SHP77 (cell line): ENCODE measurements around the gene CD200.
"Not testable (repeated sequence)": the region's sequence is repeated elsewhere in the genome, so short reads cannot be mapped to it uniquely, and the experiment has no call there.

Experiments
- DNase-seq, 2 experiments: peaks; one replicate each; lab custom pipeline; 2025; lab: John Stamatoyannopoulos, UW

Gene CD200

DNA sequence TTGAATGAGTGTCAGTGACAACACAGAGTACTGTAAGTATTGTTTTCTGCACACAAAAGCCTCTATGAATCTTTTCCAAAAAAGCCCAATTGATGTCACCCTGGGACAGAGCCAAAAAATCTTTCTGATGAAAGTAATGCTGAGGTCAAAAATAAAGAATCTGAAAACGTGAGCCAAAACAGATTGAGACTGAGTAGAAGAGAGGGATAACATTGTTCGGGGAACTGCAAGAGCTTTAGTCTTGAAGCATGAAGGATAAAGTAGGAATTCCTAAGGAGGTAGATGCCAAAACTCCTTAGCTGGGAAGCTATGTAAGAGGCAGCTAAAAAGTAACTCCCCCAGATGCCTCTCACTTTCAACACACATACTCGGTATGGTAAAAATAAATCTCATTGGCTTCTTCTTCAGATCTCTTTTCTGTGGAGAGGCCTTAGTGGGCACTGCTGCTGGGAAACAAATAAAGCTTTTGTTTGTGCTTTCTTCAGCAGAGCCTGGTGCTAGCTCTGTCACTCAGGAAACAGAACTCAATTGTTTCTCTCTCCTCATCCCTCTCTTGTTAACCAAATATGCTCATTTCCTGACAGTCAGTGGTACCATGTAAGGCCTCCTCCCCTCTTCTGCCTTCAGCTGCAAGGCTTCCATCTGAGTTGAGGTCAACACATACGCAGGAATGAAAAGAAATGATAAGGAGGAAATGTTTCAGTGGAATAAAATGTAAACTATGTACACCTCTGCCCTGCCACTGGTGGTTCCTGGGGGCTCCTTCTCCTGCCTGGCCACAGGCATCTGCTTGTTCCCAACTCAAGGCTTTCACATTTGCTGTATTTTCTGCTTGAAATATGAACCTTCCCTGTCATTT is 58.1 kb downstream of the CD200 start:
- DNase-seq, result no peak

DNA sequence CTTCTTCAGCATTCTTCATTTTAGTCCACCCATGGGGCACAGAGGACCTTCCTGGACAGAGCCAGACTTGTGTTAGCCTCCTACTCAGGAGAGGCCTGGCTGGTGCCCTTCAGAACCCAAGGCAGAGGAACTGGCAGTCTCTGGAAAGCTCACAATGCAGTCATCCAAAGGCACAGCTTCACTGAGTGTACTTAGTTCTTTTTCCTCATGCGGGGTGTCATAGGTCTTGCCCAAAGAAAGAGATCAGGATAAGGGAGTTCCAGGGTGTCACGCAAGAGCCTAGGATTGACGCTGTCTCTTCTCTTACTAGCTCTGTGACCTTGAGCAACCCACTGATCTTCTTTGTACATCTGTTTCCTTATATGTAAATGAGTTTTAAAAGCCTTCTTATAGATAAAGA is 58.7 kb downstream of the CD200 start:
- DNase-seq, result no peak

DNA sequence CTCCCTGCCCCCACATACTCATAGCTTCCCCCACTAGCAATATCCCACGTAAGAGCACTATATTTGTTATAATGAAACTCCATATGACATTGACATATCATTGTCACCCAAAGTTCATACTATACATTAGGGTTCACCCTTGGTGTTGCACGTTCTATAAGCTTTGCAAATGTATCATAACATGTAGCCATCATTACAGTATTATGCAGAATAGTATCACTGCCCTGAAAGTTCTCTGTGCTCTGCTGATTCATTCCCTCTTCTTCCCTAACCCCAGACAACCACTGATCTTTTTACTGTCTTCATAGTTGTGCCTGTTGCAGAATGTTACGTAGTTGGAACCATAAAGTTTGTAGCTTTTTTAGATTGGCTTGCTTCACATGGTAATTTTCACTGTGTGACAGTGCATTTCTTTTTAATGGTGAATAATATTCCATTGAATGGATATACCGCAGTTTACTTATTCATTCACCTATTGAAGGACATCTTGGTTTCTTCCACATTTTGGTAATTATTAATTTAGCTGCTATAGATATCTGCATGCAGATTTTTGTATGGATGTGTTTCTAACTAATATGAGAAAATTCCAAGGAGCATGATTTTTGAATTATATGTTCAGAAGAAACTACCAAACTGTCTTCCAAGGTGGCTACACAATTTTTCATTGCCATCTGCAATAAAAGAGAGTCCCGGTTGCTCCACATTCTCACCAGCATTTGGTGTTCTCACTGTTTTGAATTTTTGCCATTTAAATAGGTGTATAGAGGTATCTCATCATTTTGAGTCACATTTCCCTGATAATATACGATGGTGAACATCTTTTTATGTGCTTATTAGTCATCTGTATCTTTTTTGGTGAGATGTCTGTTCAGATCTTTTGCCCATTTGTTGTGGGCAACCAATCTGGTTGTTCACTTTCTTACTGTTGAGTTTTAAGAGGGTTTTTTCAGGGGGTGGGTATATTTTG is 59.7 kb downstream of the CD200 start:
- DNase-seq, result no peak

DNA sequence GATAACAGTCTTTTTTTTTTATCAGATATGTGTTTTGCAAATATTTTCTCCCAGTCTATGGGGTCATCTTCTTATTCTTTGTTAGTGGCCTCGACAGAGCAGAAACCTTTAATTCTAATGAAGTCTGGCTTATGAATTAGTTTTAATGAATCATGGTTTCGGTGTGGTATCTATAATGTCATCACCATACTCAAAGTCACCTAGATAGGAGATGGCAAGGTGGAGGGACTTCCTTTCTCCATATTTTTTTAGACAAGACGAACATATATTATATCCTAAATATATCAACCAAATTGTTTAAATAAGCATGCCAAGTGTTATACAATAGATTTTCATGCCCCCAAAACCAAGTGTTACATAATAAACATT is 60.4 kb downstream of the CD200 start:
- no peak for DNase-seq

DNA sequence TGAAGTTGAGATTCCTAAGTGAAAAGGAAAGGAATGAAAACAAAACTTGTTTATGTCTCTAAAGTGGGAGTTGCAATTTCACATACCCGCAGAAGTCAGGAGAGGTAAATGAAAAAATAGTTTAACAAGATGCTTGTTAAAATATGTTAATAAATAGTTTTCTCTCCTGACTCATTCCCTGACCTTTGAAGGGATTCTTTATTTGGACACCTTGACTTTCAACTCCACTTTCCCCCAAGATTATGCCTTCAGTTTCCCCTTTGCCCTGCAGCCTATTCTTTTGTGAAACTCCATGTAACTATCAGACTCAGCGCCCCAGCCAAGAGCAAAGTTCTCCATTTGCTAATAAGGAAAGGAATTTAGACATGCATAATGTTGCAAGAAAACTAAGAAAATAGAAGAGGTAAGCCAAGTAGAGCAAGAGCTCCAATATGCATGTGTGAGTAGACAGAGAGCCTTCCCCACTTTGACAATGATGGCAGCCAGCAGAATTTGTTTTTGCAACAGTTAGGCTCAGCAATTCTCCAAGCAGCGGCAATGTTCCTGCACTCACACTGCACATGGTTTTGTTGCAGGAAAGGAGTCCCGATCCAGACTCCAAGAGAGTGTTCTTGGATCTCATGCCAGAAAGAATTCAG is 61.2 kb downstream of the CD200 start:
- no peak for DNase-seq

DNA sequence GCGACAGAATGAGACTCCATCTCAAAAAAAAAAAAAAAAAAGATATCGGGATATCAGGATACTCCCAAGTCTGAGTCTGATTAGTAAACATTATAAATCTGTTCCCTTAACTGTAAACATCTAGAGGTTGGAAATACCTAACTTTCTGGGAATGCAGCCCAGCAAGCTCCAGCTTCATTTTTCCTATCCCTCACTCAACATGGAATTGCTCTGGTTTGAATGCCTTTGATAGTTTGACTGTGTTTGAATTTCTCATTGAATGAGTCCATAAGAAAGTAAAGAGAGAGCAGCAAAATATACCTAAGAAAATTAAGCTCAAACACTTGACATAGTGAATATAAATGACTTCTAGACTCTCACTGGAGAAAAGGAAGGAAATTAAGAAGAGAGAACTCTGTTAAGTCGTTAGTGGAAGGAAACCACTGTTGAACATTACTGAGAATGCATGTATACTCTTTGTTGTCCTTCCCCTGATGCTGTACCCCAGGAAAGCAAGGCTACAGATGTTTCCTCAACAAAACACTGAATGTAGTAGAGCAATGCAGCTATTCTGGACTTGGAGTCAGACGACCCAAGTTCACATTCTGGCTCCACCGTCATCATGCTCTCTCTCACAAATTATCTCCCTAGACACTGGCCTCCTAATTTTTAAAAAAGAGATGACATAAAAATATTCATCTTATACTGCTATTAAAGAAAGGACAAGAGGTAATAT is 62.4 kb downstream of the CD200 start:
- DNase-seq, result no peak

DNA sequence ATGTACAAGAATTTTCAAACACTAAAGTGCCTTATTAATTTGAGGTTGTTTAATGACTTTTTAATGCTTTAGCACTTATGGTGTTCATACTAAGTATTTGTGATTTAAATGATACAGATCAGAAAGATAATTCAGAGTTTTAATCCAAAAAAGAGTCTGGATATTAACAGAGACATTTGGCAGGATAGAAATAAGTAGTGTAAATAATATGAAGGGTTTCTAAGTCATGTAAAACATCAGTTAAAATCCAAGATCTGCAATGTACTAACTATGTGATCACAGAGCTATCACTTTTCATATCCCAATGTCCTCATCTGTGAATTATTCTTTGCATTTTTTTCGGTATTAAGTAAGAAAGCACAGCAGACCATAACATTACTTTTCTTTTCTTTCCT is 62.9 kb downstream of the CD200 start:
- no peak for DNase-seq

DNA sequence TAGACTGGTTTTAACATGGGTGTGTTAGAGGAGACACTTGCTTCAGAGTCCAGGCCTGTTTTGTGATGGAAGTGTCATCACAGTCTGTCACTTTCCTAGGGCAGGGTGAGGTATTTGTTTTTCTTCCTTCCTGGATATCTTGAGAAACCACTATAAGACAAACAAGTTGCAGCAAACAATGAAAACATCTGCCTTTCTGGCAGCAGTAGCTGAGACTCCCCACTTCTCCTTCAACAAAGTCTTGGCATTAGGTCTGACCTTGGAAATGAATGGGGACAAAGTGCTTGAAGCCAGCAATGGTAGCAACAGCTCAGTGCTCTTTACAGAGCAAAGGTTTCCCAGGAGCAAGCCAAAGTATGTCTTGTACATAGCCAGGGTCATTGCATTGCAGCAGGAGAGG is 64.6 kb downstream of the CD200 start:
- no peak for DNase-seq

DNA sequence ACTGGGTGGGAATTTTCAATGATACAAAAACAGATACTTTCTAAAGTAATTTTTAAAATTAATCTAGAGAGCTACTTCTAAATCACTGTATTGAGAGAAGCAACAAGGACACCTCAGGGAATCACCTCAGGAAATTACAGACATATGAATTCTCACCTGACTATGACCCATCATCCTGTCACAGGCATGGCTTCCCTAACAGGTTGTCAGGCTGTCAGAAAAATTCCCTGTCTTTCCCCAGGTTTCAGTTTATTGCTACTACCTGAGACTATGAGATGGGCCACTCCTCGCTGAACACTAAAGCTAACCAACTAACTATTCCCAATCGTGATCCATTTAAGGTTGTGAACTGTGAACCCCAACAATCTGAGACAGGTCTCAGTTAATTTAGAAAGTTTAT is 66.1 kb downstream of the CD200 start:
- no peak for DNase-seq

DNA sequence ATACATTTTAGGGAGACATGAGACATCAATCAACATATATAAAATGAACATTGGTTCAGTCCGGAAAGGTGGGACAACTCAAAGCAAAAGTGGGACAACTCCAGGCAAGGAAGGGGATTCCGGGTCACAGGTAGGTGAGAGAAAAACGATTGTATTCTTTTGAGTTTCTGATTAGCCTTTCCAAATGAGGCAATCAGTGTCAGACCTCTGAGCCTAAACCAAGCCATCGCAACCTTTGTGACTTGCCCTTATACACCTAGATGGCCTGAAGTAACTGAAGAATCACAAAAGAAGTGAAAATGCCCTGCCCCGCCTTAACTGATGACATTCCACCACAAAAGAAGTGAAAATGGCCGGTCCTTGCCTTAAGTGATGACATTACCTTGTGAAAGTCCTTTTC is 66.6 kb downstream of the CD200 start:
- not testable (repeated sequence) for DNase-seq

DNA sequence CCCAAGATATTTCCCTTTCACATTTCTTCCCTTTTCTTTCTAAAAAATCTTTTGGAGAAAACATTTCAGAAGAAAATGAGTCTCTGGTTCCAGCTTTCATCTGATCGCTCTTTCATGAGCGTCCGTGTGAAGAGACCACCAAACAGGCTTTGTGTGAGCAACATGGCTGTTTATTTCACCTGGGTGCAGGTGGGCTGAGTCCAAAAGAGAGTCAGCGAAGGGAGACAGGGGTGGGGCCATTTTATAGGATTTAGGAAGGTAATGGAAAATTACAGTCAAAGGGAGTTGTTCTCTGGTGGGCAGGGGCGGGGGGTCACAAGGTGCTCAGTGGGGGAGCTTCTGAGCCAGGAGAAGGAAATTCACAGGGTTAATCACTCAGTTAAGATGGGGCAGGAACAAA is 67.4 kb downstream of the CD200 start:
- DNase-seq, result not testable (repeated sequence)

DNA sequence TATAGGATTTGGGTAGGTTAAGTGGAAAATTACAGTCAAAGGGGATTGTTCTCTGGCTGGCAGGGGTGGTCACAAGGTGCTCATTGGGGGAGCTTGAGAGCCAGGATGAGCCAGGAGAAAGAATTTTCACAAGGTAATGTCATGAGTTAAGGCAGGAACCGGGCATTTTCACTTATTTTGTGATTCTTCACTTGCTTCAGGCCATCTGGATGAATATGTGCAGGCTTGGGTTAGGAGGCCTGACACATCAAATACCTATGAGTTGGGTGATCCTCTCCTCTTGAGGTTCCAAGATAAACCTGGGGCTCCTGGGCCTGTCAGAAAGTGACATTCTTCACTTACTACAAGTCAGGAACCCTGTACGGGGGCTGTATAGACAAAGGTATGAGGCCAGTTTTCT is 68.7 kb downstream of the CD200 start:
- no peak for DNase-seq

DNA sequence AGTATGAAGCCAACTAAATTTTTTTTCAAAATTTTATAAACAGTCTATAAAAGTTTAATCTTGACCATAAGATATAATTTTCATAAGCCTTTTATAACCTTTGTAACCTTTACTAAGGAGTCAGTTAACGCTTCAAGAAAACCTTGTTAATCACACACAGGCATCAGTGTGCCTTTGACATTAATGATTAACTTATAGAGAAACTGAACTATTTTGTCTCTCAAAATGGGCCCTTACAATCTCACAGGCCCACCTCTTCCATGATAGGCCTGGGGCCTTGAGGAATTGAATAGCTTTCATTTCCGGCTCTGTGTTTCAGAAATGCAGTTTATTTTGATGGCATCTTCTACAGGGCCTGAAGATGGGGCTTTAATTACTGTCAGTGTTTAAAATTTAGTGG is 70.1 kb downstream of the CD200 start:
- no peak for DNase-seq

DNA sequence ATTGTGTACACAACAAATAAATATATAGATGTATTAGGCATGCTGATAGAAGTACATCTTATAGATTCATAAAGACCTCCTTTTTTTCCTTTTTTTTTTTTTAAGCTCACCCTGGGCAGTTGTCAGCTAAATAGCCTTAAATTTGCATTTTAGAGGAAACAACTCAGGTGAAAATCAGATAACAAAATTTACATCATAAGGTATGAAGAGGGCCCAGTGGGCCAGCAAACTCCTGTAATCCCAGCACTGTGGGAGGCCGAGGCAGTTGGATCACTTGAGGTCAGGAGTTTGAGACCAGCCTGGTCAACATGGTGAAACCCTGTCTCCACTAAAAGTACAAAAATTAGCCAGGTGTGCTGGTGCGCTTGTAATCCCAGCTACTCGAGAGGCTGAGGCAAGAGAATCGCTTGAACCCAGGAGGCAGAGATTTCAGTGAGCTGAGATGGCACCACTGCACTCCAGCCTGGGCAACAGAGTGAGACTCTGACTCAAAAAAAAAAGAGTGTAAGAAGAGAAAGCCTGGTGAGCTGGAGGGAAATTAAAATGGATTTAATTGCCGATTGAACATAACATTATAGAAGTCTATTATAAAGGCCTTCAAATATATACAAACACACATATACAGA is 72.1 kb downstream of the CD200 start:
- DNase-seq, result not testable (repeated sequence)

DNA sequence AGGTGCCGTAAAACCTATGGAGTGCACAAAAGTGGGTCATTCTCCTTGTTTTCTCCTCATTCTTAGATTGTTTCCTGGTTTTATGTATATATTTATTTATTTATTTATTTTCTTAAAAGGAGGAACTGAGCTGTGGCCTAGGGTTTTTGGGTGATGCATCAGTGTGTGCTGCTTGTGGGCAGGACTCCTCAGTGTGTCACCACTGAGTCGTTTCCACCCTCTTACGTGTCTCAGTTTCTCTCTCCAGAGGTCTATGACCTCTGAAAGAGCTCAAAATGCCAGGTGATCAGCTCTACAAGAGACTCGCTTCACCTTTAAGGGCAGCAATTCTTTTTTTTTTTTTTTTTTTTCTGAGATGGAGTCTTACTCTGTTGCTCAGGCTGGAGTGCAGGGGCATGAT is 72.9 kb downstream of the CD200 start:
- DNase-seq, result no peak

DNA sequence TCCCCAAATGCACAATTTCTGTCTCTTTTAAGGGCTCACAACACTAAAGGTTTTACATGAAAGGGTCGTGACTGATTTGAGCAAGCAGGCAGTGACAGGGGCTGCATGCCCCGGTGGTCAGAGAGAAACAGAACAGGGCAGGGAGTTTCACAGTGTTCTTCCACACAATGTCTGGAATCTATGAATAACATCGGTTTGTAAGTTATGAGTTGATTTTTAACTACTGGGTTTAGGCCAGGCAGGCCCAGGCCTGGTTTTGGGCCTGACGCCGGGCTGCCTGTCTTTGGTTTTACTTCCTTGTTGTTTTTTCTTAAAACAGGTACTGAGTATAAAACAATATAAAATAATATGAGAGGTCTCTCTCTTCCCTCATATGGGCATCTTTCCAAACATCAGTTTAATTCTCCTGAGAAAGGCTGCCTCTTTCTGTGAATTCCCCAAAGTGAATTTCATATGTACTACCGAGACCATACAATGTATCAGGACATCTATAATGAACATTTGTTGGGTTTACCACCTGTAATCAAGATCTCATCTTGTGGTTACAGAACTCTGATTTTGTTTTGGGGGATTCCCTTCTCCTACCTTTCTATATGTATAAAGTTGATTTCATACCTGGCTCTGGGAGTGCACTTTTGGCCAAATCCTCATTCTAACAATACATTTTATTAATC is 74.4 kb downstream of the CD200 start:
- DNase-seq, result no peak

DNA sequence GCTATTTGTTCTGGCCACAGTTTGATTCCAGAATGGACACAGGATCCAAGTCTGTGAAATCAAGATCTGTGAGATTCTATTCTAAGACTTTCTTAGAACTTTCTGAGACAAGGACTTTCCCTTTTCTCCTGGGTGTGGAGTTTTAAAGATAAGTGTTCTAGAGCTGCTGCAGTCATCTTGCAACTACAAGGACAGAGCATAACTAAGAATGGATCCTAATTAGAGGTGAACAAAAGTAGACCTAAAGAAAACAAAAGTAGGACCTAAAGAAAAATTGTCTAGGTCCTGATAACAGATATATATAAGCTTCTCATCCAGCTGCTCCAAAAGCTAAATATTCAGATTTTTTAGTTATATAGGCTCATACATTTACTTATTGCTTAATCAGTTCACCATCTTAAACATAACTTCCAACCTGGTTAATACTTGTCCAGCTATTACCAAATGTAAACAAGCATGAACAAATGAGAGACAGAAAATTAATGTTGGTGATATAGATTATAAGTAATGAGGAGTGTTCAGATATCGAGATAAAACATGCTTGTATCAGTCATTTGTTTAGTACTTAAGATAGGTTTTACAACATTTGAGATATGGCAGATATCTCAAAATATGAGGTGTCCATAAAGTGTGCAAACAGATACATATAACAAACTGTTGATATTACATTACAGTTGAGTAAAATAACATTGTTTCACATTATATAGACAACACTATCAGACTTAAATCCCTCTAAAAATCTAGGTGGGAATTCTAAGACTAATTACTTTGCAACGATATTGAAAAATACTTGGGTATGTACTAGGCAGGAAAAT is 75.1 kb downstream of the CD200 start:
- DNase-seq, result no peak

DNA sequence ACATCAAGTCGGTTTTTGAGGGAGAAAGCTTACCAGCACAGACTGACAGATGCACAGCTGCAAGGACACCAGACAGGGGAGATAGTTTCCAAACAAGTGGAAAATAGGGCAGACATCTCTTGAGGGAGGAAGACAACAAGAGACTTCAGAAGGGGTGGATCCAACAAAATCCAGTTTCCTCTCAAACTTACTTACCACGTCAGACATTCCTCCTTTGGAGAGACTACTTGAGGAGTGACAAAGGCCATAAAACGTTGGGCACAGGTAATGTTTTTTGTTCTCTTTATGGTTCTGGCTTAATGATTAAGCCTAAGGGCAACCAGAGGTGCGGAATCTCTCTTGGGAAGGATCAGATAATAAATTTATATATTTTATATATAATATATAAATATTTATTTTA is 76.1 kb downstream of the CD200 start:
- DNase-seq, result no peak

DNA sequence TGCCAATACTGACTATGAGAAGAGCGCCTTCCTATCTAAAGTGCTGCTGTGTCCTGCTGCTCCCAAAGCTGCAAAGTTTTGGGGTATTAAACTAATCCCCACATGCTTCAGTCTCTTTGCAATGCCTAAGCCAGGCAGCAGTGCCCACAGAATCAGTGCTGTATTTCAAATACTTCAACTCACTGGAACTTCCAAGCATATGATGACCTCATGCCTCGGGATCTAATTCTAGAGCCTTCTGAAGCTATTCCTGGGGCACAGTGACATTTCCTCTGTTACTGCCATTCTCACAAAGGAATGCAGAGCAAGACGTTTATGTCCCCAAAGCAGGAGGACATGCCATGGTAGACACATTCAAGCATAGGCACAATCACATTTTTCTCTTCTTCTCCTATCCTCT is 78.5 kb downstream of the CD200 start:
- no peak for DNase-seq
